Vagina (tissue), 2 donors: ENCODE measurements around the gene RCCD1. TPM values are rescaled to one million over a fixed set of nuclear protein-coding genes. Genes with fewer than 3 reads are reported as not detected.

Experiments used
- DNase-seq, 2 donors: peaks; one replicate each; pipeline ENCODE4 v3.0.0-alpha.2; 2017; ENCODE audit errors: extremely low spot score in 2 of 2
- H3K27ac ChIP-seq: fragments of 200-600 bp; sonication (generic); one replicate; pipeline ENCODE4 v1.5.1; 2019
- H3K27me3 ChIP-seq: fragments of 200-600 bp; sonication (generic); one replicate; pipeline ENCODE4 v1.5.1; 2019
- H3K36me3 ChIP-seq, 2 donors: fragments of 200-600 bp; sonication (generic); one replicate each; pipeline ENCODE4 v1.5.1; 2017 to 2019
- H3K4me1 ChIP-seq: fragments of 200-600 bp; sonication (generic); one replicate; pipeline ENCODE4 v1.5.1; 2019
- H3K4me3 ChIP-seq, 2 donors: fragments of 200-600 bp; sonication (generic); 1 replicate in 1 of 2; 2 replicates in 1 of 2; pipeline ENCODE4 v1.5.1; 2016 to 2019
- H3K9me3 ChIP-seq: fragments of 200-600 bp; sonication (generic); one replicate; pipeline ENCODE4 v1.5.1; 2019
- CTCF ChIP-seq, 3 experiments: fragments of 450-650 bp in 2 of 3; fragments of 200-600 bp in 1 of 3; sonication (generic) in 1 of 3; IDR thresholded peaks; one replicate each; pipeline ENCODE4 v1.5.1; 2017 to 2019; ENCODE audit warnings: antibody characterized with exemption in 3 of 3, mild to moderate bottlenecking in 2 of 3, moderate library complexity in 2 of 3
- POLR2A ChIP-seq, 2 donors: fragments of 450-650 bp; IDR thresholded peaks; one replicate each; pipeline ENCODE4 v1.6.1; 2017; ENCODE audit warnings: antibody characterized with exemption in 2 of 2, mild to moderate bottlenecking in 2 of 2, moderate library complexity in 2 of 2
- POLR2AphosphoS5 ChIP-seq, 2 donors: sonication (generic); formaldehyde crosslinking; IDR thresholded peaks; one replicate each; pipeline ENCODE4 v1.9.0; 2017; ENCODE audit warnings: antibody characterized with exemption in 2 of 2, mild to moderate bottlenecking in 2 of 2, low read depth in 1 of 2; ENCODE audit not compliant: insufficient read depth in 1 of 2
- intact Hi-C: fragments of 100-400 bp; cut with DNase I; formaldehyde crosslinking; loops from one replicate; pipeline ENCODE4 v1.15.1; 2023
- total RNA-seq: library from RNA; depleted of rRNA; stranded (reverse); fragments of >200 nt; gene quantifications from one replicate; pipeline ENCODE4 v1.2.3, GENCODE V29; 2016

Gene RCCD1
- total RNA-seq, 1 donor from 2014 or later: 6.9 TPM

DNA sequence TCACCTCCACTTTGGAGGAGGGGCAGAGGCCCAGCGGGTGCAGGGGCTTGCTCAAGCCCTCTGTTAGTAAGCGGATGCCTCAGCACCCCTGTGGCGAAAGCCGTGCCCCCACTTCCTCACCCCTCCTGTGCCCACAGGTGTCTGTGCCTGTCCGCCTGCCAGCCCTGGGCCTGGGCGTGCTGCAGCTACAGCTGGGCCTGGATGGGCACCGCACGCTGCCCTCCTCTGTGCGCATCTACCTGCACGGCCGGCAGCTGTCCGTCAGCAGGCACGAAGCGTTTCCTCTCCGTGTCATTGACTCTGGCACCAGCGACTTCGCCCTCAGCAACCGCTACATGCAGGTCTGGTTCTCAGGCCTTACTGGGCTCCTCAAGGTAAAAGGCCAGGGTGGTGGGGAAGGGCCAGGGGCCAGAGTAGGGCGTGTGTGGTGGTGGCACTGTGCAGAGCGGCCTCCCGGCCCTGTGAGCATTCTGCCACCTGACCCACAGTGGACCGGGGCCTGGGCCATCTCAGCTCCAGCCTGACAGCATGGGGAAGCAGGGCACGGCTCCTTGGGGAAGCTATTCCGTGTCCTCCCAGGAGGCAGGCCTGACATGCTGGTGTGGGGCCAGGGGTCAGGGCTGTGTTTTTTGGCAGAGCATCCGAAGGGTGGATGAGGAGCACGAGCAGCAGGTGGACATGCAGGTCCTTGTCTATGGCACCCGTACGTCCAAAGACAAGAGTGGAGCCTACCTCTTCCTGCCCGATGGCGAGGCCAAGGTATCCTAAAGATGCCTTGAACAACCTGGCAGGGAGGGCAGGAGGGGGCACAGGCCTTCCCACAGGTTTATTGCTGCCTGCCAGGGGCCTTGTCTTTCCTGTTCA is 42.5 kb upstream of the RCCD1 start:
- TF ChIP-seq POLR2AphosphoS5 (IDR thresholded peaks at IDR 0.05; ENCODE audit: insufficient read depth in 1 of 2, low read depth in 1 of 2): no peak
- TF ChIP-seq CTCF (IDR thresholded peaks at IDR 0.05): no peak
- TF ChIP-seq POLR2A (IDR thresholded peaks at IDR 0.05): no peak
- no peak for DNase-seq
- Histone ChIP-seq H3K27ac (no peak overlapping the region), H3K9me3 (no peaks in the 10 kb centered on the region), H3K27me3 (no peaks in the 10 kb centered on the region), H3K36me3 (peaks cover 5 to 93% of the 10 kb centered on the region in 2 donors), H3K4me1 (no peaks in the 10 kb centered on the region), H3K4me3 (no peak overlapping the region)
- intact Hi-C loops: no loop called here

GRCh38 chr15:90912770-90913075 is 42.0 kb upstream of the RCCD1 start:
- H3K27ac ChIP-seq: no peak overlapping the region
- no peaks in the 10 kb centered on the region for H3K9me3 ChIP-seq
- intact Hi-C loops: no loop called here
- no peak for TF ChIP-seq CTCF (IDR thresholded peaks at IDR 0.05)
- no peak for TF ChIP-seq POLR2A (IDR thresholded peaks at IDR 0.05)
- no peak for TF ChIP-seq POLR2AphosphoS5 (IDR thresholded peaks at IDR 0.05; ENCODE audit: insufficient read depth in 1 of 2, low read depth in 1 of 2)
- no peaks in the 10 kb centered on the region for H3K27me3 ChIP-seq
- peaks cover 5 to 93% of the 10 kb centered on the region in 2 donors for H3K36me3 ChIP-seq
- no peak for DNase-seq
- no peak overlapping the region for H3K4me3 ChIP-seq
- no peaks in the 10 kb centered on the region for H3K4me1 ChIP-seq

- no peak for TF ChIP-seq CTCF (IDR thresholded peaks at IDR 0.05)
- intact Hi-C loops: no loop called here
- Histone ChIP-seq H3K4me1 (no peaks in the 10 kb centered on the region), H3K4me3 (no peak overlapping the region), H3K27ac (no peak overlapping the region), H3K27me3 (no peaks in the 10 kb centered on the region), H3K9me3 (no peaks in the 10 kb centered on the region), H3K36me3 (peaks cover 5 to 91% of the 10 kb centered on the region in 2 donors)
- DNase-seq: no peak
Observed at GRCh38 chr15:90913398-90913944, 41.2 kb upstream of the RCCD1 start.

DNA sequence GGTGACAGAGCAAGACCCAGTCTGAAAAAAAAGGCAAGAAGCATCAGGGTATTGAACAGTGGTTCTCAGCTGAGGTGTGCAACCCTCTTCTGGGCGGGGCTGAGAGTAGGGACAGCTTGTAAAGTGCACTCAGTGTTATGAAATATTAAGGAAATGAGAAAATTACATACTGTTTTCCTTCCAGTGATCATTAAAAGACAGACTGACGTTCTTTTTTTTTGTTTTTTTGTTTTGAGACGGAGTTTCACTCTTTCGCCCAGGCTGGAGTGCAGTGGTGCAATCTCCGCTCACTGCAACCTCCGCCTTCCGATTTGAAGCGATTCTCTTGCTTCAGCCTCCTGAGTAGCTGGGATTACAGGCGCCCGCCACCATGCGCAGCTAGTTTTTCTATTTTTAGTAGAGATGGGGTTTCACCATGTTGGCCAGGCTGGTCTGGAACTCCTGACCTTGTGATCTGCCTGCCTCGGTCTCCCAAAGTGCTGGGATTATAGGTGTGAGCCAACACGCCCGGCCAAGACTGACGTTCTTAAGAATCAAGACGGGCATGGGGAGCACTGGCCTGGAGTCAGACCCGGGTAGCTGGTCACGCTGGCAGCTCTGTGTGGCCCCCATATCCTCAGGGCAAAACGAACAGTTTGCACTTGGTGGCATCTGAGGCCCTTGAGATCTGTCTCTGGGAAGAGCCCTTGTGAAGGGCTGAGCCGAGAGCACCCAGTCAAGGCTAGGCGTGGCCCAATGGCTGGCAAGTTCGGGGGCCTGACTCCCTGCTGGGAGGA is 40.2 kb upstream of the RCCD1 start:
- Histone ChIP-seq H3K4me3 (no peak overlapping the region), H3K27ac (no peak overlapping the region), H3K36me3 (peaks cover 5 to 92% of the 10 kb centered on the region in 2 donors), H3K27me3 (no peaks in the 10 kb centered on the region), H3K9me3 (no peaks in the 10 kb centered on the region), H3K4me1 (no peaks in the 10 kb centered on the region)
- TF ChIP-seq POLR2AphosphoS5 (IDR thresholded peaks at IDR 0.05; ENCODE audit: insufficient read depth in 1 of 2, low read depth in 1 of 2) (no peak), CTCF (IDR thresholded peaks at IDR 0.05) (no peak), POLR2A (IDR thresholded peaks at IDR 0.05) (no peak)
- intact Hi-C loops: no loop called here
- DNase-seq: peak in 1 of 2 donors; percentile 67
